Thyroid gland (tissue), 4 donors: Measurements from ENCODE around the gene EYA3. TPM values are rescaled to one million over a fixed set of nuclear protein-coding genes. Genes with fewer than 3 reads are reported as not detected.

ENCODE experiments used
- DNase-seq, 2 donors: peaks; one replicate each; pipeline ENCODE4 v3.0.0-alpha.2; 2019
- H3K27ac ChIP-seq, 3 donors: fragments of 200-600 bp; sonication (generic); 1 replicate in 2 of 3; 2 replicates in 1 of 3; pipeline ENCODE4 v1.5.1; 2016 to 2019; ENCODE audit warnings: mild to moderate bottlenecking in 1 of 3, moderate library complexity in 1 of 3
- H3K27me3 ChIP-seq: fragments of 200-600 bp; sonication (generic); one replicate; pipeline ENCODE4 v1.5.1; 2019
- H3K36me3 ChIP-seq, 2 donors: fragments of 200-600 bp; sonication (generic); one replicate each; pipeline ENCODE4 v1.5.1; 2016 to 2019
- H3K4me1 ChIP-seq, 2 donors: fragments of 200-600 bp; sonication (generic); one replicate each; pipeline ENCODE4 v1.5.1; 2017 to 2019
- H3K4me3 ChIP-seq, 3 donors: fragments of 200-600 bp; sonication (generic); replicated peaks in 1 of 3; 1 replicate in 2 of 3; 2 replicates in 1 of 3; pipeline ENCODE4 v1.5.1; 2016; ENCODE audit warnings: mild to moderate bottlenecking in 1 of 3
- H3K9me3 ChIP-seq: fragments of 200-600 bp; sonication (generic); one replicate; pipeline ENCODE4 v1.5.1; 2017
- CTCF ChIP-seq, 6 experiments: fragments of 200-600 bp in 3 of 6; fragments of 450-650 bp in 3 of 6; sonication (generic) in 3 of 6; IDR thresholded peaks; one replicate each; pipeline ENCODE4 v1.5.1; 2016 to 2019; ENCODE audit warnings: antibody characterized with exemption in 6 of 6, mild to moderate bottlenecking in 2 of 6, inconsistent platforms in 1 of 6, moderate library complexity in 1 of 6
- POLR2A ChIP-seq, 2 donors: fragments of 450-650 bp; IDR thresholded peaks; one replicate each; pipeline ENCODE4 v1.6.1; 2017; ENCODE audit warnings: antibody characterized with exemption in 2 of 2, mild to moderate bottlenecking in 2 of 2, moderate library complexity in 1 of 2
- WGBS, 2 donors: methylation state at CpG; one replicate each; pipeline ENCODE4 v1.1.5; 2017; 5-methylcytosine and 5-hydroxymethylcytosine counted together
- intact Hi-C: fragments of 100-400 bp; cut with DNase I; formaldehyde crosslinking; loops from one replicate; pipeline ENCODE4 v1.15.1; 2023
- total RNA-seq, 4 donors: library from RNA; depleted of rRNA; stranded (reverse); fragments of >200 nt; gene quantifications; one replicate each; pipeline ENCODE4 v1.2.3, GENCODE V29; 2016

Gene EYA3
- total RNA-seq, 4 donors from 2014 or later = 19.3 to 27.7 (median 20.0) TPM

- intact Hi-C loops = no loop called here
- Histone ChIP-seq H3K27ac (no peak overlapping the region), H3K27me3 (no peaks in the 10 kb centered on the region), H3K4me3 (no peak overlapping the region), H3K4me1 (peaks cover 2 to 24% of the 10 kb centered on the region in 2 donors), H3K36me3 (peaks cover 17 to 31% of the 10 kb centered on the region in 2 donors), H3K9me3 (no peaks in the 10 kb centered on the region)
- TF ChIP-seq CTCF (IDR thresholded peaks at IDR 0.05) (no peak), POLR2A (IDR thresholded peaks at IDR 0.05) (no peak)
- DNase-seq = no peak
- WGBS, 2 donors = 94 to 98% methylated on average over 16 to 24 of the region's 24 CpGs
Measured at GRCh38 chr1:27966402-27967105, 121.9 kb downstream of the EYA3 start.

- Histone ChIP-seq H3K27me3 (no peaks in the 10 kb centered on the region), H3K4me1 (peaks cover 12 to 27% of the 10 kb centered on the region in 2 donors), H3K9me3 (no peaks in the 10 kb centered on the region), H3K27ac (no peak overlapping the region), H3K4me3 (no peak overlapping the region), H3K36me3 (peaks cover 17 to 31% of the 10 kb centered on the region in 2 donors)
- WGBS, 2 donors = 96 to 98% methylated on average over 7 to 9 of the region's 11 CpGs
- TF ChIP-seq CTCF (IDR thresholded peaks at IDR 0.05) (no peak), POLR2A (IDR thresholded peaks at IDR 0.05) (no peak)
- DNase-seq = no peak
- intact Hi-C loops = no loop called here
Measured at GRCh38 chr1:27963393-27963792, 125.0 kb downstream of the EYA3 start.

GRCh38 chr1:27961646-27962221 lies 126.7 kb downstream of the EYA3 start:
- peak; percentile 46 to 56 for DNase-seq
- 48 to 65% methylated on average over 2 to 4 of the region's 4 CpGs for WGBS, 2 donors
- peaks cover 12 to 25% of the 10 kb centered on the region in 2 donors for H3K4me1 ChIP-seq
- TF ChIP-seq POLR2A (IDR thresholded peaks at IDR 0.05) = no peak
- TF ChIP-seq CTCF (IDR thresholded peaks at IDR 0.05) = no peak
- intact Hi-C loops = no loop called here
- no peaks in the 10 kb centered on the region for H3K9me3 ChIP-seq
- no peaks in the 10 kb centered on the region for H3K27me3 ChIP-seq
- H3K27ac ChIP-seq = peak overlapping the region in 2 of 3 donors; percentile 70 to 95
- H3K4me3 ChIP-seq = no peak overlapping the region
- H3K36me3 ChIP-seq = peaks cover 8 to 22% of the 10 kb centered on the region in 2 donors

GRCh38 chr1:27960762-27961645 lies 127.4 kb downstream of the EYA3 start:
- peak overlapping the region in 2 of 3 donors; percentile 56 to 93 for H3K4me3 ChIP-seq
- intact Hi-C loops = no loop called here
- H3K9me3 ChIP-seq = no peaks in the 10 kb centered on the region
- 49 to 65% methylated on average over 12 of the region's 13 CpGs for WGBS, 2 donors
- no peaks in the 10 kb centered on the region for H3K27me3 ChIP-seq
- peak overlapping the region; percentile 70 to 95 (median 94) for H3K27ac ChIP-seq
- peaks cover under 1 to 17% of the 10 kb centered on the region in 2 donors for H3K36me3 ChIP-seq
- H3K4me1 ChIP-seq = peaks cover 12 to 26% of the 10 kb centered on the region in 2 donors
- no peak for DNase-seq
- TF ChIP-seq CTCF (IDR thresholded peaks at IDR 0.05) (no peak), POLR2A (IDR thresholded peaks at IDR 0.05) (no peak)
